GM12878 (cell line): ENCODE measurements around the gene THRA. TPM values are rescaled to one million over a fixed set of nuclear protein-coding genes. Genes with fewer than 3 reads are reported as not detected.

Experiments used
- ATF7 ChIP-seq: fragments of 450-650 bp; IDR thresholded peaks from 2 replicates; pipeline ENCODE4 v1.6.1; 2016; ENCODE audit warnings: low read depth, mild to moderate bottlenecking
- BHLHE40 ChIP-seq, 2 experiments: fragments of 450-650 bp in 1 of 2; IDR thresholded peaks; 2 replicates each; pipeline ENCODE4 v1.6.1; 2011 to 2017; ENCODE audit warnings: low read depth in 2 of 2, borderline replicate concordance in 1 of 2, improper control_type of control experiment in 1 of 2, low read length in 1 of 2, mild to moderate bottlenecking in 1 of 2
- DPF2 ChIP-seq: fragments of 450-650 bp; IDR thresholded peaks from 2 replicates; pipeline ENCODE4 v1.6.1; 2017; ENCODE audit warnings: mild to moderate bottlenecking
- HDAC6 ChIP-seq: fragments of 200-600 bp; sonication (generic); IDR thresholded peaks from one replicate; pipeline ENCODE4 v1.8.0; 2017; ENCODE audit warnings: antibody characterized with exemption; ENCODE audit not compliant: unreplicated experiment
- IKZF1 ChIP-seq: fragments of 450-650 bp; conservative IDR thresholded peaks from 2 replicates; pipeline ENCODE4 v1.6.1; 2017; ENCODE audit warnings: antibody characterized with exemption, mild to moderate bottlenecking
- MEF2B ChIP-seq: fragments of 450-650 bp; IDR thresholded peaks from 2 replicates; pipeline ENCODE4 v1.6.1; 2018; ENCODE audit warnings: mild to moderate bottlenecking, moderate library complexity; ENCODE audit not compliant: partially characterized antibody, poor library complexity, severe bottlenecking
- MTA2 ChIP-seq: fragments of 450-650 bp; IDR thresholded peaks from 2 replicates; pipeline ENCODE4 v1.6.1; 2016; ENCODE audit warnings: low read depth, mild to moderate bottlenecking, moderate library complexity
- NR2C2 ChIP-seq: IDR thresholded peaks from 2 replicates; pipeline ENCODE4 v1.6.1; 2011; ENCODE audit warnings: borderline replicate concordance, low read depth; ENCODE audit not compliant: control insufficient read depth, insufficient read length
- NR2F1 ChIP-seq: fragments of 450-650 bp; conservative IDR thresholded peaks from 2 replicates; pipeline ENCODE4 v1.6.1; 2017; ENCODE audit warnings: mild to moderate bottlenecking
- PBX3 ChIP-seq: IDR thresholded peaks from 2 replicates; pipeline ENCODE4 v1.6.1; 2011; ENCODE audit warnings: mild to moderate bottlenecking, low read depth, low read length, moderate library complexity; ENCODE audit not compliant: insufficient replicate concordance
- PKNOX1 ChIP-seq: fragments of 450-650 bp; IDR thresholded peaks from 2 replicates; pipeline ENCODE4 v1.6.1; 2016; ENCODE audit warnings: mild to moderate bottlenecking
- RELA ChIP-seq: fragments of 450-650 bp; IDR thresholded peaks from 2 replicates; pipeline ENCODE4 v1.8.0; 2014; ENCODE audit warnings: borderline replicate concordance; ENCODE audit not compliant: partially characterized antibody
- SIX5 ChIP-seq: IDR thresholded peaks from 2 replicates; pipeline ENCODE4 v1.6.1; 2011; ENCODE audit warnings: mild to moderate bottlenecking, low read depth, low read length, moderate library complexity; ENCODE audit not compliant: severe bottlenecking
- SUPT20H ChIP-seq: IDR thresholded peaks from 2 replicates; pipeline ENCODE4 v1.6.1; 2011; ENCODE audit warnings: low read depth, mild to moderate bottlenecking, low read length, moderate library complexity, borderline replicate concordance; ENCODE audit not compliant: control insufficient read depth
- YBX1 ChIP-seq: fragments of 450-650 bp; IDR thresholded peaks from 2 replicates; pipeline ENCODE4 v1.6.1; 2016; ENCODE audit warnings: antibody characterized with exemption
- ZNF207 ChIP-seq: fragments of 450-650 bp; IDR thresholded peaks from 2 replicates; pipeline ENCODE4 v1.6.1; 2014; ENCODE audit warnings: antibody characterized with exemption, mild to moderate bottlenecking, borderline replicate concordance
- ZZZ3 ChIP-seq: IDR thresholded peaks from 2 replicates; pipeline ENCODE4 v1.6.1; 2011; ENCODE audit warnings: low read depth; ENCODE audit not compliant: control insufficient read depth, insufficient read length
- polyA plus RNA-seq, 11 experiments: library from polyadenylated mRNA; depleted of rRNA in 4 of 11; unstranded in 6 of 11; stranded (reverse) in 5 of 11; fragments of >200 nt; fragmentation: Nextera tagmentation in 4 of 11; fragmentation: Illumina TruSeq in 1 of 11; extraction: Ambion mirVana in 4 of 11; extraction: Trizol in 1 of 11; gene quantifications; 1 replicate in 1 of 11; 2 replicates in 10 of 11; pipeline versions ENCODE4 v1.2.1 to v1.2.3, GENCODE V29; 2011 to 2016; ENCODE audit warnings: inconsistent platforms in 2 of 11, missing spikeins in 2 of 11, low read depth in 1 of 11
- total RNA-seq, 4 experiments: library from RNA; depleted of rRNA in 3 of 4; stranded (reverse); fragments of >200 nt in 3 of 4; fragmentation: Illumina TruSeq in 1 of 4; extraction: Trizol in 1 of 4; gene quantifications; 2 replicates each; pipeline versions ENCODE4 v1.2.1 to v1.2.3, GENCODE V29; 2013 to 2021
- TF ChIP-seq, protein P1 (sequence below): fragments of 450-650 bp; formaldehyde crosslinking; IDR thresholded peaks from 2 replicates; pipeline ENCODE4 v1.4.0; 2020; ENCODE audit warnings: mild to moderate bottlenecking, moderate library complexity
- TF ChIP-seq, protein P2 (sequence below): IDR thresholded peaks from 2 replicates; pipeline ENCODE4 v1.6.1; 2012; ENCODE audit warnings: improper control_type of control experiment, low read depth, low read length; ENCODE audit not compliant: insufficient replicate concordance

THRA gene
- total and polyA plus RNA-seq, 10 of the 15 experiments (the other 5 are each of a cell fraction or from before 2014, with no cell fraction given) = 0.03 to 2.0 (median 0.64) TPM

DNA sequence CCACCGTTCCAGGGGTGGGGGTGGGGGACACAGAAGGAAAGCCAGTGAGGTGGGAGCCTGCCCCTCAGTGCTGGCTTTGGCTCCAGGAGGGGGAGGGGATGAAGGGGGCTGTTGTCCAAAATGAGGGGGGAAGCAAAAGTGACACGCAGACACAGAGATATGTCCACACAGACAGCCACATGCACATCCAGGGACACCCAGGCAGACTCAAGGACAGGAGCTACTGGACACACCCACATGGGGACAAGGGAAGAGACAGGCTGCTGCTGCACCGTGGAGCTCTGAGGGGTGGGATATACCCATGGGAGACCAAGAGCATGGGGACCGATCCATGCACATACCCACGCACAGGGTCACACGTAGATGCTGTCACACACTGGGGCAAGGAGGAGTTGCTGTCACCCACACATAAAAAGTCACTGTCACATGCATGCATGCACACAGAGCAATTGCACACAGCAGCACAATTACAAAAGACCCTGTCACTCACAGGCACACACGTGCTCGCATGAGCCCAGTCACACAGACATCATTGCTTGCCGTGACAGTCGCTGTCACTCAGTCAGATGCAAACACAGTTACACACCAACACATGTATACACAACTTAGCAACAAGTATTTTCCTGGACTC is 1.3 kb downstream of the THRA start (continued):
- TF ChIP-seq, protein P1, sequence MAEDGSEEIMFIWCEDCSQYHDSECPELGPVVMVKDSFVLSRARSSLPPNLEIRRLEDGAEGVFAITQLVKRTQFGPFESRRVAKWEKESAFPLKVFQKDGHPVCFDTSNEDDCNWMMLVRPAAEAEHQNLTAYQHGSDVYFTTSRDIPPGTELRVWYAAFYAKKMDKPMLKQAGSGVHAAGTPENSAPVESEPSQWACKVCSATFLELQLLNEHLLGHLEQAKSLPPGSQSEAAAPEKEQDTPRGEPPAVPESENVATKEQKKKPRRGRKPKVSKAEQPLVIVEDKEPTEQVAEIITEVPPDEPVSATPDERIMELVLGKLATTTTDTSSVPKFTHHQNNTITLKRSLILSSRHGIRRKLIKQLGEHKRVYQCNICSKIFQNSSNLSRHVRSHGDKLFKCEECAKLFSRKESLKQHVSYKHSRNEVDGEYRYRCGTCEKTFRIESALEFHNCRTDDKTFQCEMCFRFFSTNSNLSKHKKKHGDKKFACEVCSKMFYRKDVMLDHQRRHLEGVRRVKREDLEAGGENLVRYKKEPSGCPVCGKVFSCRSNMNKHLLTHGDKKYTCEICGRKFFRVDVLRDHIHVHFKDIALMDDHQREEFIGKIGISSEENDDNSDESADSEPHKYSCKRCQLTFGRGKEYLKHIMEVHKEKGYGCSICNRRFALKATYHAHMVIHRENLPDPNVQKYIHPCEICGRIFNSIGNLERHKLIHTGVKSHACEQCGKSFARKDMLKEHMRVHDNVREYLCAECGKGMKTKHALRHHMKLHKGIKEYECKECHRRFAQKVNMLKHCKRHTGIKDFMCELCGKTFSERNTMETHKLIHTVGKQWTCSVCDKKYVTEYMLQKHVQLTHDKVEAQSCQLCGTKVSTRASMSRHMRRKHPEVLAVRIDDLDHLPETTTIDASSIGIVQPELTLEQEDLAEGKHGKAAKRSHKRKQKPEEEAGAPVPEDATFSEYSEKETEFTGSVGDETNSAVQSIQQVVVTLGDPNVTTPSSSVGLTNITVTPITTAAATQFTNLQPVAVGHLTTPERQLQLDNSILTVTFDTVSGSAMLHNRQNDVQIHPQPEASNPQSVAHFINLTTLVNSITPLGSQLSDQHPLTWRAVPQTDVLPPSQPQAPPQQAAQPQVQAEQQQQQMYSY (CRISPR knock-in tag) = no peak
- TF ChIP-seq HDAC6 (no peak), SIX5 (no peak), SUPT20H (no peak), NR2C2 (no peak), YBX1 (no peak), ZZZ3 (no peak), ZNF207 (no peak), PBX3 (peak; percentile 71), RELA (no peak), PKNOX1 (peak; percentile 88), BHLHE40 (IDR thresholded peaks at IDR 0.05; ENCODE audit: borderline replicate concordance in 1 of 2, low read depth in 2 of 2, low read length in 1 of 2) (peak in 1 of 2 experiments; percentile 46; a peak in 1 of 4 replicates), DPF2 (no peak), IKZF1 (no peak), NR2F1 (no peak), MTA2 (no peak), MEF2B (peak; percentile 25), ATF7 (no peak)
- TF ChIP-seq, protein P2, sequence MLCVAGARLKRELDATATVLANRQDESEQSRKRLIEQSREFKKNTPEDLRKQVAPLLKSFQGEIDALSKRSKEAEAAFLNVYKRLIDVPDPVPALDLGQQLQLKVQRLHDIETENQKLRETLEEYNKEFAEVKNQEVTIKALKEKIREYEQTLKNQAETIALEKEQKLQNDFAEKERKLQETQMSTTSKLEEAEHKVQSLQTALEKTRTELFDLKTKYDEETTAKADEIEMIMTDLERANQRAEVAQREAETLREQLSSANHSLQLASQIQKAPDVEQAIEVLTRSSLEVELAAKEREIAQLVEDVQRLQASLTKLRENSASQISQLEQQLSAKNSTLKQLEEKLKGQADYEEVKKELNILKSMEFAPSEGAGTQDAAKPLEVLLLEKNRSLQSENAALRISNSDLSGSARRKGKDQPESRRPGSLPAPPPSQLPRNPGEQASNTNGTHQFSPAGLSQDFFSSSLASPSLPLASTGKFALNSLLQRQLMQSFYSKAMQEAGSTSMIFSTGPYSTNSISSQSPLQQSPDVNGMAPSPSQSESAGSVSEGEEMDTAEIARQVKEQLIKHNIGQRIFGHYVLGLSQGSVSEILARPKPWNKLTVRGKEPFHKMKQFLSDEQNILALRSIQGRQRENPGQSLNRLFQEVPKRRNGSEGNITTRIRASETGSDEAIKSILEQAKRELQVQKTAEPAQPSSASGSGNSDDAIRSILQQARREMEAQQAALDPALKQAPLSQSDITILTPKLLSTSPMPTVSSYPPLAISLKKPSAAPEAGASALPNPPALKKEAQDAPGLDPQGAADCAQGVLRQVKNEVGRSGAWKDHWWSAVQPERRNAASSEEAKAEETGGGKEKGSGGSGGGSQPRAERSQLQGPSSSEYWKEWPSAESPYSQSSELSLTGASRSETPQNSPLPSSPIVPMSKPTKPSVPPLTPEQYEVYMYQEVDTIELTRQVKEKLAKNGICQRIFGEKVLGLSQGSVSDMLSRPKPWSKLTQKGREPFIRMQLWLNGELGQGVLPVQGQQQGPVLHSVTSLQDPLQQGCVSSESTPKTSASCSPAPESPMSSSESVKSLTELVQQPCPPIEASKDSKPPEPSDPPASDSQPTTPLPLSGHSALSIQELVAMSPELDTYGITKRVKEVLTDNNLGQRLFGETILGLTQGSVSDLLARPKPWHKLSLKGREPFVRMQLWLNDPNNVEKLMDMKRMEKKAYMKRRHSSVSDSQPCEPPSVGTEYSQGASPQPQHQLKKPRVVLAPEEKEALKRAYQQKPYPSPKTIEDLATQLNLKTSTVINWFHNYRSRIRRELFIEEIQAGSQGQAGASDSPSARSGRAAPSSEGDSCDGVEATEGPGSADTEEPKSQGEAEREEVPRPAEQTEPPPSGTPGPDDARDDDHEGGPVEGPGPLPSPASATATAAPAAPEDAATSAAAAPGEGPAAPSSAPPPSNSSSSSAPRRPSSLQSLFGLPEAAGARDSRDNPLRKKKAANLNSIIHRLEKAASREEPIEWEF = no peak
